ENCODE measurements around the gene RASD1.

GRCh38 chr17:17445296-17445924 is 50.8 kb downstream of the RASD1 start:
- no peak for TF ChIP-seq CTCF (IDR thresholded peaks at IDR 0.05 in 8 of 11, conservative IDR thresholded peaks at IDR 0.05 in 3 of 11)
- TF ChIP-seq POLR2A (IDR thresholded peaks at IDR 0.05): peak in 1 of 3 donors; percentile 34
- peak in 1 of 3 donors; percentile 63 for TF ChIP-seq POLR2AphosphoS5 (IDR thresholded peaks at IDR 0.05)

All from spleen (tissue), 7 donors.